NCI-H460 (cell line): ENCODE results near the gene CABLES1. TPM values are rescaled to one million over a fixed set of nuclear protein-coding genes. Genes with fewer than 3 reads are reported as not detected.
"Not testable (repeated sequence)": the region's sequence is repeated elsewhere in the genome, so short reads cannot be mapped to it uniquely, and the experiment has no call there.

Experiments used
- DNase-seq: peaks from one replicate; pipeline ENCODE4 v3.0.0-alpha.2; 2016; ENCODE audit warnings: low read depth; ENCODE audit errors: extremely low read depth
- total RNA-seq: library from RNA; depleted of rRNA; stranded (reverse); fragments of >200 nt; shearing (Covaris generic); gene quantifications from 2 replicates; pipeline ENCODE4 v1.2.3, GENCODE V29; 2014

Gene CABLES1
- total RNA-seq, 1 experiment from 2014 or later: 3.2 TPM

- DNase-seq: no peak
Measured at GRCh38 chr18:23259701-23260681, 124.7 kb downstream of the CABLES1 start.

GRCh38 chr18:23260926-23261590 lies 125.8 kb downstream of the CABLES1 start:
- DNase-seq: no peak

GRCh38 chr18:23263551-23264235 lies 128.4 kb downstream of the CABLES1 start:
- DNase-seq: no peak

GRCh38 chr18:23265682-23266399 lies 130.6 kb downstream of the CABLES1 start:
- DNase-seq: no peak

- no peak for DNase-seq
Measured at GRCh38 chr18:23266717-23267446, 131.6 kb downstream of the CABLES1 start.

- no peak for DNase-seq
Measured at GRCh38 chr18:23267447-23267776, 132.1 kb downstream of the CABLES1 start.

- DNase-seq: no peak
Measured at GRCh38 chr18:23268641-23269040, 133.4 kb downstream of the CABLES1 start.

GRCh38 chr18:23269068-23269467 lies 133.8 kb downstream of the CABLES1 start:
- DNase-seq: not testable (repeated sequence)

- DNase-seq: no peak
Measured at GRCh38 chr18:23269928-23270327, 134.6 kb downstream of the CABLES1 start.

GRCh38 chr18:23270986-23271680 lies 135.8 kb downstream of the CABLES1 start:
- no peak for DNase-seq

GRCh38 chr18:23272498-23273232 lies 137.4 kb downstream of the CABLES1 start:
- DNase-seq: no peak

- no peak for DNase-seq
Measured at GRCh38 chr18:23273443-23273966, 138.2 kb downstream of the CABLES1 start.

- no peak for DNase-seq
Measured at GRCh38 chr18:23274638-23275482, 139.6 kb downstream of the CABLES1 start.

- no peak for DNase-seq
Measured at GRCh38 chr18:23276451-23276850, 141.2 kb downstream of the CABLES1 start.

GRCh38 chr18:23277399-23277798 lies 142.1 kb downstream of the CABLES1 start:
- DNase-seq: no peak

GRCh38 chr18:23279931-23280330 lies 144.6 kb downstream of the CABLES1 start:
- DNase-seq: no peak

GRCh38 chr18:23280844-23281243 lies 145.6 kb downstream of the CABLES1 start:
- no peak for DNase-seq
